HepG2 (cell line): ENCODE results near the gene PGC. TPM values are rescaled to one million over a fixed set of nuclear protein-coding genes. Genes with fewer than 3 reads are reported as not detected.

Source experiments
- CEBPB ChIP-seq: IDR thresholded peaks from 2 replicates; pipeline ENCODE4 v1.6.1; 2011; ENCODE audit warnings: low read depth, low read length, improper control_type of control experiment, borderline replicate concordance
- HDAC2 ChIP-seq: sonication (generic); formaldehyde crosslinking; IDR thresholded peaks from 2 replicates; pipeline ENCODE4 v1.4.0; 2020; ENCODE audit warnings: missing genetic modification reagents
- HMG20A ChIP-seq: IDR thresholded peaks from 2 replicates; pipeline ENCODE4 v1.6.1; 2016; ENCODE audit warnings: borderline replicate concordance
- HMGXB4 ChIP-seq, 2 experiments: sonication (generic) in 1 of 2; formaldehyde crosslinking in 1 of 2; IDR thresholded peaks; 2 replicates each; pipeline versions ENCODE4 v1.4.0 to v1.6.1; 2018 to 2020; ENCODE audit warnings: missing genetic modification reagents in 2 of 2, borderline replicate concordance in 1 of 2, low read depth in 1 of 2, mild to moderate bottlenecking in 1 of 2, missing biosample characterization in 1 of 2
- HNRNPH1 ChIP-seq: fragments of 200-400 bp; formaldehyde crosslinking; optimal IDR thresholded peaks from 2 replicates; pipeline ENCODE3; 2017; ENCODE audit warnings: mild to moderate bottlenecking, low read depth, low read length
- MAX ChIP-seq: IDR thresholded peaks from 2 replicates; pipeline ENCODE4 v1.6.1; 2012; ENCODE audit warnings: inconsistent platforms
- PATZ1 ChIP-seq: sonication (generic); formaldehyde crosslinking; IDR thresholded peaks from 2 replicates; pipeline ENCODE4 v1.4.0; 2020; ENCODE audit warnings: missing genetic modification reagents
- RBM39 ChIP-seq: fragments of 200-400 bp; formaldehyde crosslinking; IDR thresholded peaks from one replicate; pipeline ENCODE4 v1.6.1; 2018; ENCODE audit warnings: antibody characterized with exemption, mild to moderate bottlenecking, low read depth, low read length; ENCODE audit not compliant: poor library complexity, severe bottlenecking
- THRA ChIP-seq: sonication (generic); formaldehyde crosslinking; IDR thresholded peaks from 2 replicates; pipeline ENCODE4 v1.4.0; 2020; ENCODE audit warnings: missing genetic modification reagents, borderline replicate concordance
- ZC3H13 ChIP-seq: sonication (generic); formaldehyde crosslinking; IDR thresholded peaks from 2 replicates; pipeline ENCODE4 v1.8.1; 2023; ENCODE audit warnings: mild to moderate bottlenecking, missing genetic modification reagents, moderate library complexity
- ZNF138 ChIP-seq: sonication (generic); formaldehyde crosslinking; IDR thresholded peaks from 2 replicates; pipeline ENCODE4 v1.5.0; 2020; ENCODE audit warnings: mild to moderate bottlenecking, low read depth, missing genetic modification reagents
- ZNF343 ChIP-seq: sonication (generic); formaldehyde crosslinking; IDR thresholded peaks from 2 replicates; pipeline ENCODE4 v1.4.0; 2020; ENCODE audit warnings: mild to moderate bottlenecking, missing genetic modification reagents
- ZNF552 ChIP-seq: sonication (generic); formaldehyde crosslinking; IDR thresholded peaks from 2 replicates; pipeline ENCODE4 v1.9.0; 2022; ENCODE audit warnings: missing genetic modification reagents, mild to moderate bottlenecking, borderline replicate concordance
- ZNF646 ChIP-seq: sonication (generic); formaldehyde crosslinking; IDR thresholded peaks from 2 replicates; pipeline ENCODE4 v1.9.0; 2021; ENCODE audit warnings: mild to moderate bottlenecking, missing genetic modification reagents
- ZNF768 ChIP-seq: sonication (generic); formaldehyde crosslinking; IDR thresholded peaks from 2 replicates; pipeline ENCODE4 v1.4.0; 2020; ENCODE audit warnings: missing genetic modification reagents
- polyA plus RNA-seq, 8 experiments: library from polyadenylated mRNA; depleted of rRNA in 3 of 8; stranded (reverse) in 7 of 8; unstranded in 1 of 8; fragments of >200 nt; fragmentation: Illumina TruSeq in 4 of 8; extraction: Trizol in 4 of 8; gene quantifications; 2 replicates each; pipeline versions ENCODE4 v1.2.1 to v1.2.3, GENCODE V29; 2011 to 2016; ENCODE audit warnings: low read depth in 4 of 8, missing spikeins in 1 of 8, mixed read lengths in 1 of 8; ENCODE audit not compliant: insufficient read depth in 1 of 8
- total RNA-seq, 5 experiments: library from RNA; depleted of rRNA; stranded (reverse); fragments of >200 nt; fragmentation: Illumina TruSeq; extraction: Trizol; gene quantifications; 2 replicates each; pipeline ENCODE4 v1.2.3, GENCODE V29; 2016; ENCODE audit warnings: low read depth in 1 of 5

Gene PGC
- total and polyA plus RNA-seq, 2 of the 13 experiments (the other 11 are each of a cell fraction or from before 2014, with no cell fraction given), result 426 to 502 TPM

- TF ChIP-seq ZNF552 (CRISPR knock-in tag), result no peak
- 0 out of 4 replicates have a peak, but pooled peaks of 1 of the 2 experiments have one; percentile 33 for TF ChIP-seq HMGXB4 (CRISPR knock-in tag; IDR thresholded peaks at IDR 0.05; ENCODE audit: borderline replicate concordance in 1 of 2, low read depth in 1 of 2)
- TF ChIP-seq ZNF768 (CRISPR knock-in tag), result peak; percentile 10
- TF ChIP-seq ZNF138 (CRISPR knock-in tag), result no peak
- peak; percentile 68 for TF ChIP-seq HMG20A (CRISPR knock-in tag)
- peak; percentile 42; the same call in 1 of the 2 replicates for TF ChIP-seq THRA (CRISPR knock-in tag)
- peak; percentile 28 for TF ChIP-seq RBM39
- TF ChIP-seq PATZ1 (CRISPR knock-in tag), result peak; percentile 58
- TF ChIP-seq MAX, result peak; percentile 56
- TF ChIP-seq ZNF343 (CRISPR knock-in tag), result peak; percentile 100
- no peak for TF ChIP-seq HNRNPH1
- 0 out of 2 replicates have a peak, but pooled peaks have one; percentile 25 for TF ChIP-seq ZNF646
- TF ChIP-seq HDAC2 (CRISPR knock-in tag), result peak; percentile 85
- 0 out of 2 replicates have a peak, but pooled peaks have one; percentile 55 for TF ChIP-seq ZC3H13 (CRISPR knock-in tag)
- peak; percentile 81 for TF ChIP-seq CEBPB
These were observed 5.3 kb downstream of the PGC start (continued) for GRCh38 chr6:41741625-41742490.
